Measurements from ENCODE around the gene LAMB4.

Gene LAMB4

GRCh38 chr7:108122181-108122580 is 8.0 kb downstream of the LAMB4 start:
- Histone ChIP-seq H3K4me1 (ENCODE audit: insufficient read depth, low read length) (no peaks in the 10 kb centered on the region), H3K9me3 (ENCODE audit: insufficient read depth, low read depth, low read length) (no peaks in the 10 kb centered on the region), H3K4me3 (ENCODE audit: low read length) (no peak overlapping the region), H3K27me3 (ENCODE audit: insufficient read depth, low read length) (no peaks in the 10 kb centered on the region), H3K36me3 (ENCODE audit: insufficient read depth, low read depth, low read length) (no peaks in the 10 kb centered on the region), H3K9ac (ENCODE audit: low read depth, low read length) (no peak overlapping the region), H3K27ac (ENCODE audit: low read length) (no peak overlapping the region)

GRCh38 chr7:108120933-108121332 is 9.2 kb downstream of the LAMB4 start:
- Histone ChIP-seq H3K9me3 (ENCODE audit: insufficient read depth, low read depth, low read length) (no peaks in the 10 kb centered on the region), H3K4me3 (ENCODE audit: low read length) (no peak overlapping the region), H3K9ac (ENCODE audit: low read depth, low read length) (no peak overlapping the region), H3K4me1 (ENCODE audit: insufficient read depth, low read length) (no peaks in the 10 kb centered on the region), H3K27me3 (ENCODE audit: insufficient read depth, low read length) (no peaks in the 10 kb centered on the region), H3K27ac (ENCODE audit: low read length) (no peak overlapping the region), H3K36me3 (ENCODE audit: insufficient read depth, low read depth, low read length) (no peaks in the 10 kb centered on the region)

GRCh38 chr7:108120196-108120595 is 10.0 kb downstream of the LAMB4 start:
- Histone ChIP-seq H3K36me3 (ENCODE audit: insufficient read depth, low read depth, low read length) (no peaks in the 10 kb centered on the region), H3K9me3 (ENCODE audit: insufficient read depth, low read depth, low read length) (no peaks in the 10 kb centered on the region), H3K27ac (ENCODE audit: low read length) (no peak overlapping the region), H3K9ac (ENCODE audit: low read depth, low read length) (no peak overlapping the region), H3K4me3 (ENCODE audit: low read length) (no peak overlapping the region), H3K27me3 (ENCODE audit: insufficient read depth, low read length) (no peaks in the 10 kb centered on the region), H3K4me1 (ENCODE audit: insufficient read depth, low read length) (no peaks in the 10 kb centered on the region)

- no peaks in the 10 kb centered on the region for H3K36me3 ChIP-seq (ENCODE audit: insufficient read depth, low read depth, low read length)
- no peak overlapping the region for H3K9ac ChIP-seq (ENCODE audit: low read depth, low read length)
- no peaks in the 10 kb centered on the region for H3K4me1 ChIP-seq (ENCODE audit: insufficient read depth, low read length)
- no peaks in the 10 kb centered on the region for H3K27me3 ChIP-seq (ENCODE audit: insufficient read depth, low read length)
- H3K4me3 ChIP-seq (ENCODE audit: low read length) = no peak overlapping the region
- H3K27ac ChIP-seq (ENCODE audit: low read length) = no peak overlapping the region
- H3K9me3 ChIP-seq (ENCODE audit: insufficient read depth, low read depth, low read length) = no peaks in the 10 kb centered on the region
Measured at GRCh38 chr7:108118959-108119358, 11.2 kb downstream of the LAMB4 start.

GRCh38 chr7:108114117-108114841 is 15.9 kb downstream of the LAMB4 start:
- no peak overlapping the region for H3K27ac ChIP-seq (ENCODE audit: low read length)
- no peaks in the 10 kb centered on the region for H3K9me3 ChIP-seq (ENCODE audit: insufficient read depth, low read depth, low read length)
- H3K9ac ChIP-seq (ENCODE audit: low read depth, low read length) = no peak overlapping the region
- no peaks in the 10 kb centered on the region for H3K36me3 ChIP-seq (ENCODE audit: insufficient read depth, low read depth, low read length)
- H3K27me3 ChIP-seq (ENCODE audit: insufficient read depth, low read length) = no peaks in the 10 kb centered on the region
- no peaks in the 10 kb centered on the region for H3K4me1 ChIP-seq (ENCODE audit: insufficient read depth, low read length)
- no peak overlapping the region for H3K4me3 ChIP-seq (ENCODE audit: low read length)

GRCh38 chr7:108112683-108113082 is 17.5 kb downstream of the LAMB4 start:
- no peak overlapping the region for H3K27ac ChIP-seq (ENCODE audit: low read length)
- H3K4me1 ChIP-seq (ENCODE audit: insufficient read depth, low read length) = no peaks in the 10 kb centered on the region
- no peaks in the 10 kb centered on the region for H3K36me3 ChIP-seq (ENCODE audit: insufficient read depth, low read depth, low read length)
- no peak overlapping the region for H3K4me3 ChIP-seq (ENCODE audit: low read length)
- no peaks in the 10 kb centered on the region for H3K9me3 ChIP-seq (ENCODE audit: insufficient read depth, low read depth, low read length)
- no peak overlapping the region for H3K9ac ChIP-seq (ENCODE audit: low read depth, low read length)
- H3K27me3 ChIP-seq (ENCODE audit: insufficient read depth, low read length) = no peaks in the 10 kb centered on the region

- Histone ChIP-seq H3K27me3 (ENCODE audit: insufficient read depth, low read length) (no peaks in the 10 kb centered on the region), H3K27ac (ENCODE audit: low read length) (no peak overlapping the region), H3K36me3 (ENCODE audit: insufficient read depth, low read depth, low read length) (no peaks in the 10 kb centered on the region), H3K4me1 (ENCODE audit: insufficient read depth, low read length) (no peaks in the 10 kb centered on the region), H3K4me3 (ENCODE audit: low read length) (no peak overlapping the region), H3K9me3 (ENCODE audit: insufficient read depth, low read depth, low read length) (no peaks in the 10 kb centered on the region), H3K9ac (ENCODE audit: low read depth, low read length) (no peak overlapping the region)
Measured at GRCh38 chr7:108109221-108109908, 20.8 kb downstream of the LAMB4 start.

- Histone ChIP-seq H3K4me1 (ENCODE audit: insufficient read depth, low read length) (no peaks in the 10 kb centered on the region), H3K9ac (ENCODE audit: low read depth, low read length) (no peak overlapping the region), H3K36me3 (ENCODE audit: insufficient read depth, low read depth, low read length) (no peaks in the 10 kb centered on the region), H3K27me3 (ENCODE audit: insufficient read depth, low read length) (no peaks in the 10 kb centered on the region), H3K9me3 (ENCODE audit: insufficient read depth, low read depth, low read length) (no peaks in the 10 kb centered on the region), H3K27ac (ENCODE audit: low read length) (no peak overlapping the region), H3K4me3 (ENCODE audit: low read length) (no peak overlapping the region)
Measured at GRCh38 chr7:108108131-108108530, 22.0 kb downstream of the LAMB4 start.

GRCh38 chr7:108104324-108104723 is 25.8 kb downstream of the LAMB4 start:
- H3K27ac ChIP-seq (ENCODE audit: low read length) = no peak overlapping the region
- no peaks in the 10 kb centered on the region for H3K4me1 ChIP-seq (ENCODE audit: insufficient read depth, low read length)
- no peak overlapping the region for H3K4me3 ChIP-seq (ENCODE audit: low read length)
- H3K27me3 ChIP-seq (ENCODE audit: insufficient read depth, low read length) = no peaks in the 10 kb centered on the region
- H3K36me3 ChIP-seq (ENCODE audit: insufficient read depth, low read depth, low read length) = no peaks in the 10 kb centered on the region
- no peaks in the 10 kb centered on the region for H3K9me3 ChIP-seq (ENCODE audit: insufficient read depth, low read depth, low read length)
- no peak overlapping the region for H3K9ac ChIP-seq (ENCODE audit: low read depth, low read length)

GRCh38 chr7:108103558-108104298 is 26.4 kb downstream of the LAMB4 start:
- H3K4me3 ChIP-seq (ENCODE audit: low read length) = no peak overlapping the region
- no peak overlapping the region for H3K27ac ChIP-seq (ENCODE audit: low read length)
- H3K36me3 ChIP-seq (ENCODE audit: insufficient read depth, low read depth, low read length) = no peaks in the 10 kb centered on the region

GRCh38 chr7:108102671-108103312 is 27.4 kb downstream of the LAMB4 start:
- H3K27me3 ChIP-seq (ENCODE audit: insufficient read depth, low read length) = no peaks in the 10 kb centered on the region
- H3K4me1 ChIP-seq (ENCODE audit: insufficient read depth, low read length) = no peaks in the 10 kb centered on the region
- no peak overlapping the region for H3K27ac ChIP-seq (ENCODE audit: low read length)
- H3K4me3 ChIP-seq (ENCODE audit: low read length) = no peak overlapping the region
- no peak overlapping the region for H3K9ac ChIP-seq (ENCODE audit: low read depth, low read length)
- H3K9me3 ChIP-seq (ENCODE audit: insufficient read depth, low read depth, low read length) = no peaks in the 10 kb centered on the region
- H3K36me3 ChIP-seq (ENCODE audit: insufficient read depth, low read depth, low read length) = no peaks in the 10 kb centered on the region

More at GRCh38 chr7:108103558-108104298, 26.4 kb downstream of the LAMB4 start:
- H3K27me3 ChIP-seq (ENCODE audit: insufficient read depth, low read length) = no peaks in the 10 kb centered on the region
- H3K9ac ChIP-seq (ENCODE audit: low read depth, low read length) = no peak overlapping the region
- H3K9me3 ChIP-seq (ENCODE audit: insufficient read depth, low read depth, low read length) = no peaks in the 10 kb centered on the region
- no peaks in the 10 kb centered on the region for H3K4me1 ChIP-seq (ENCODE audit: insufficient read depth, low read length)

All from iPS-20b (cell line).